ENCODE measurements around the gene NDOR1. TPM values are rescaled to one million over a fixed set of nuclear protein-coding genes. Genes with fewer than 3 reads are reported as not detected.
"Not testable (repeated sequence)": the region's sequence is repeated elsewhere in the genome, so short reads cannot be mapped to it uniquely, and the experiment has no call there.

Gene NDOR1
- total RNA-seq, 4 donors from 2014 or later, result 6.5 to 12.3 (median 8.0) TPM

DNA sequence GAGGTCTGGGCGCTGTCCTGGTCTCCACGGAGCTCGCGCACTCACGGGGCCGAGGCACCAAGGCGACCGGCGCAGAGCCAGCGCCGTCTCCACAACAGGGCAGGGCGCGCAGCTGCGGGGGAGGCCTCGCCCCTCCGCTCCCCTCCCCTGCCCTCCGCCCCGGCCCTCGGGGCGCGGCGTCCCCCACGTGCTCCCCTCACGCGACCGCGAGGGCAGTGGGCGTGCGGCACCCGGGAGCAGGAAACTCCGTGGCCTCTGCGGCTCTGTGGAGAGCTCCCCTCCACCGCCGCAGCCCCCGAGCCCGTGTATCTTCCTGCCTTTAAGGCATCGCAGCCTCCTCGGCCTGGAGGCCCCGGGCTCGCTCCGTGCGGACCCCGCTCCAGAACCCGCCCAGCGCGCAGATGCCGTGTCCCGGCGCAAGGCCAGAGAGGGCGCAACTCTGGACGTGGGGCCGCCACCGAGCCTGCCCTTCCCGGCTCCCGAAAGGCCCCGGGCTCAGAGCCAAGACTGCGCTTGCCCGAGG, 34.9 kb downstream of the NDOR1 start:
- no peaks in the 10 kb centered on the region for H3K27me3 ChIP-seq
- H3K4me1 ChIP-seq, result peaks cover 69 to 81% (median 76%) of the 10 kb centered on the region in 4 donors
- DNase-seq (ENCODE audit: extremely low spot score), result peak; percentile 93
- no peak for TF ChIP-seq EP300 (IDR thresholded peaks at IDR 0.05)
- TF ChIP-seq POLR2AphosphoS5 (IDR thresholded peaks at IDR 0.05), result peak in 1 of 2 donors; percentile 36
- peak; percentile 51 for TF ChIP-seq POLR2A (IDR thresholded peaks at IDR 0.05; ENCODE audit: low read depth)
- no peaks in the 10 kb centered on the region for H3K9me3 ChIP-seq
- H3K27ac ChIP-seq (replicated peaks in 1 of 4), result peak overlapping the region; percentile 95 to 98 (median 98)
- peak overlapping the region; percentile 76 to 99 (median 83) for H3K4me3 ChIP-seq
- intact Hi-C loops (cut with DNase I), result no loop called here
- 1% methylated on average over 16 of the region's 58 CpGs for WGBS
- H3K36me3 ChIP-seq, result peaks cover 13 to 25% (median 19%) of the 10 kb centered on the region in 4 donors

DNA sequence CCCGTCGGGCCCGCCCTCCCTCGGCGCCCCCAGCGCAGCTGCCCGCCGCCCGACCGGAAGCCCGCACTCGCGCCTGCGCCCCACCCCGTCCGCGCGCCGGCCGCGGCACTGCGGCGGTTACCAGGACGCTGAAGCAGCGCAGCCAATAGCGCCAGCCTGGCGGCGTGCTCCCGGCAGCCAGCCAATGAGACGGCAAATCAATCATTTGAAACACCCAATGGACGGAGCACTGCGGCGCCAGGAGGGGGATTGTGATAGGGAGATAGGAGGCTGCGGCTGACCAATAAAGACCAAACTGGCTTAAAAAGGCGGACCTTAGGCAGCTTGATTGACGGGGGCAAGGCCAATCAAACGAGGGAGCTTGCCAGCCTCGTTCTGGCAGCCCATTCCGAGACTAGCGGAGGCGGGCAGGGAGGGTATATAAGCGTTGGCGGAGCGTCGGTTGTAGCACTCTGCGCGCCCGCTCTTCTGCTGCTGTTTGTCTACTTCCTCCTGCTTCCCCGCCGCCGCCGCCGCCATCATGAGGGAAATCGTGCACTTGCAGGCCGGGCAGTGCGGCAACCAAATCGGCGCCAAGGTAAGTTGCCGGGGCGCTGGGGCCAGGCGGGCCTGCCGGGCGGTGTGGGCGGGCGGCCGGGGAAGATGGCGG, 35.5 kb downstream of the NDOR1 start, which contains the start of gene TUBB4B:
Gene TUBB4B (plus strand): TSS at position 447 of the 649 bp plus-strand sequence. CDS start 74 bp downstream, at position 521.
- Histone ChIP-seq H3K27me3 (no peaks in the 10 kb centered on the region), H3K27ac (replicated peaks in 1 of 4) (peak within 1 kb of the TSS; percentile 95 to 98 (median 98)), H3K36me3 (peaks cover 13 to 25% (median 19%) of the 10 kb centered on the region in 4 donors), H3K9me3 (no peaks in the 10 kb centered on the region), H3K4me1 (peaks cover 65 to 75% (median 70%) of the 10 kb centered on the region in 4 donors), H3K4me3 (peak within 1 kb of the TSS; percentile 79 to 99 (median 86))
- 2% methylated on average over 12 of the region's 67 CpGs for WGBS
- TF ChIP-seq, protein P1, sequence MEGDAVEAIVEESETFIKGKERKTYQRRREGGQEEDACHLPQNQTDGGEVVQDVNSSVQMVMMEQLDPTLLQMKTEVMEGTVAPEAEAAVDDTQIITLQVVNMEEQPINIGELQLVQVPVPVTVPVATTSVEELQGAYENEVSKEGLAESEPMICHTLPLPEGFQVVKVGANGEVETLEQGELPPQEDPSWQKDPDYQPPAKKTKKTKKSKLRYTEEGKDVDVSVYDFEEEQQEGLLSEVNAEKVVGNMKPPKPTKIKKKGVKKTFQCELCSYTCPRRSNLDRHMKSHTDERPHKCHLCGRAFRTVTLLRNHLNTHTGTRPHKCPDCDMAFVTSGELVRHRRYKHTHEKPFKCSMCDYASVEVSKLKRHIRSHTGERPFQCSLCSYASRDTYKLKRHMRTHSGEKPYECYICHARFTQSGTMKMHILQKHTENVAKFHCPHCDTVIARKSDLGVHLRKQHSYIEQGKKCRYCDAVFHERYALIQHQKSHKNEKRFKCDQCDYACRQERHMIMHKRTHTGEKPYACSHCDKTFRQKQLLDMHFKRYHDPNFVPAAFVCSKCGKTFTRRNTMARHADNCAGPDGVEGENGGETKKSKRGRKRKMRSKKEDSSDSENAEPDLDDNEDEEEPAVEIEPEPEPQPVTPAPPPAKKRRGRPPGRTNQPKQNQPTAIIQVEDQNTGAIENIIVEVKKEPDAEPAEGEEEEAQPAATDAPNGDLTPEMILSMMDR (IDR thresholded peaks at IDR 0.05), result peak in 1 of 3 experiments; percentile 38
- no peak for TF ChIP-seq EP300 (IDR thresholded peaks at IDR 0.05)
- peak; percentile 100 for TF ChIP-seq POLR2A (IDR thresholded peaks at IDR 0.05; ENCODE audit: low read depth)
- peak; percentile 95 to 100 for TF ChIP-seq POLR2AphosphoS5 (IDR thresholded peaks at IDR 0.05)
- intact Hi-C loops (cut with DNase I), result no loop called here
- DNase-seq (ENCODE audit: extremely low spot score), result peak; percentile 100

DNA sequence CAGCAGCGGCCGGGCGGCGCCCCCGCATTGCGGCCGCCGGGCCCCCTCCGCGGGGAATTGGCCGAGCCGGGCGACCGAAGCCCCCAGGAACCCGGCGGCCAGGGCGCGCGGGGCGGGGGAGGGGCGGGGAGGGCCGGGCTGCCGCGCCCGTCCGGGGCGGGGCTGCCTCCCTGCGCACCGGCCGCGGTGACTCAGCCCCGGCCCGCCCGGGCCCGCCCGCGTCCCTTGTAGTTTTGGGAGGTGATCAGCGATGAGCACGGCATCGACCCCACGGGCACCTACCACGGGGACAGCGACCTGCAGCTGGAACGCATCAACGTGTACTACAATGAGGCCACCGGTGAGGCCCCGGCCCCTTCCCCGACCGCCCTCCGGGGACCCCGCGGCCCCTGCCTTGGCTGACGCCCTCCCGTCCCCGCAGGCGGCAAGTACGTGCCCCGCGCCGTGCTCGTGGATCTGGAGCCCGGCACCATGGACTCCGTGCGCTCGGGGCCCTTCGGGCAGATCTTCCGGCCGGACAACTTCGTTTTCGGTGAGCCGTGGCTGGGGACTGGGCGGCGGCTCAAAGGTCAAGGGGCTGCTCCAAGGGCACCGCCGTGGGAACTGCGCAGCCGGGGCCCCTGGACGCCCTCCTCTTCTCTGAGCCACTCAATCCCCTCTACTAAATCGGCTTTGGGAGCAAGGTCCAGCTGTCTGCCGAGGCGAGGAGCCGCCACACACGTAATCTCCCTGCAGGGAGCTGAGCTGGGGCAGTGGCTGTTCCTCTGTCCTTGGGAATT, 36.2 kb downstream of the NDOR1 start:
- peaks cover 13 to 25% (median 19%) of the 10 kb centered on the region in 4 donors for H3K36me3 ChIP-seq

DNA sequence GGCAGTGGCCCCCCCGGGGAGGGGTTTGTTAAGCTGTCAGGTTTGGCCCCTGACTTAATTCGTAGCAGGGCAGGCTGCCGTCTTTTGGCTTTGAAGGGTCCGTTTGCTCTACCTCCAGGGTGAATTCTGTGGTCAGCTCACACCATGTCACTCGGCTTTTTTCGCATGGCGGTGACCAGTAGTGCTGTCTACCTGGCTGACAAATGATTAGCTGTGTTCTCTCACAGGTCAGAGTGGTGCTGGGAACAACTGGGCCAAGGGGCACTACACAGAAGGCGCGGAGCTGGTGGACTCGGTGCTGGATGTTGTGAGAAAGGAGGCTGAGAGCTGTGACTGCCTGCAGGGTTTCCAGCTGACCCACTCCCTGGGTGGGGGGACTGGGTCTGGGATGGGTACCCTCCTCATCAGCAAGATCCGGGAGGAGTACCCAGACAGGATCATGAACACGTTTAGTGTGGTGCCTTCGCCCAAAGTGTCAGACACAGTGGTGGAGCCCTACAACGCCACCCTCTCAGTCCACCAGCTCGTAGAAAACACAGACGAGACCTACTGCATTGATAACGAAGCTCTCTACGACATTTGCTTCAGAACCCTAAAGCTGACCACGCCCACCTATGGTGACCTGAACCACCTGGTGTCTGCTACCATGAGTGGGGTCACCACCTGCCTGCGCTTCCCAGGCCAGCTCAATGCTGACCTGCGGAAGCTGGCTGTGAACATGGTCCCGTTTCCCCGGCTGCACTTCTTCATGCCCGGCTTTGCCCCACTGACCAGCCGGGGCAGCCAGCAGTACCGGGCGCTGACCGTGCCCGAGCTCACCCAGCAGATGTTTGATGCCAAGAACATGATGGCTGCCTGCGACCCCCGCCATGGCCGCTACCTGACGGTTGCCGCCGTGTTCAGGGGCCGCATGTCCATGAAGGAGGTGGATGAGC, 37.0 kb downstream of the NDOR1 start:
- Histone ChIP-seq H3K4me3 (peak overlapping the region; percentile 79 to 99 (median 86)), H3K27me3 (no peaks in the 10 kb centered on the region), H3K36me3 (peaks cover 13 to 25% (median 19%) of the 10 kb centered on the region in 4 donors), H3K9me3 (no peaks in the 10 kb centered on the region), H3K27ac (replicated peaks in 1 of 4) (peak overlapping the region; percentile 95 to 98 (median 96)), H3K4me1 (peaks cover 50 to 59% (median 56%) of the 10 kb centered on the region in 4 donors)
- TF ChIP-seq POLR2A (IDR thresholded peaks at IDR 0.05; ENCODE audit: low read depth) (no peak), EP300 (IDR thresholded peaks at IDR 0.05) (no peak), POLR2AphosphoS5 (IDR thresholded peaks at IDR 0.05) (no peak)
- TF ChIP-seq, protein P1 (IDR thresholded peaks at IDR 0.05), result no peak
- DNase-seq (ENCODE audit: extremely low spot score), result no peak
- intact Hi-C loops (cut with DNase I), result no loop called here
- WGBS, result 67% methylated on average over 26 of the region's 36 CpGs

More for the DNA sequence above, 36.2 kb downstream of the NDOR1 start:
- intact Hi-C loops (cut with DNase I), result no loop called here
- Histone ChIP-seq H3K27me3 (no peaks in the 10 kb centered on the region), H3K27ac (replicated peaks in 1 of 4) (peak overlapping the region; percentile 95 to 98 (median 96)), H3K4me3 (peak overlapping the region; percentile 79 to 99 (median 86)), H3K9me3 (no peaks in the 10 kb centered on the region), H3K4me1 (peaks cover 58 to 68% (median 63%) of the 10 kb centered on the region in 4 donors)
- no peak for TF ChIP-seq POLR2A (IDR thresholded peaks at IDR 0.05; ENCODE audit: low read depth)
- TF ChIP-seq POLR2AphosphoS5 (IDR thresholded peaks at IDR 0.05), result no peak
- no peak for TF ChIP-seq EP300 (IDR thresholded peaks at IDR 0.05)
- TF ChIP-seq, protein P1 (IDR thresholded peaks at IDR 0.05), result no peak
- DNase-seq (ENCODE audit: extremely low spot score), result no peak
- WGBS, result no CpG with 5 or more reads among the region's 83 CpGs

DNA sequence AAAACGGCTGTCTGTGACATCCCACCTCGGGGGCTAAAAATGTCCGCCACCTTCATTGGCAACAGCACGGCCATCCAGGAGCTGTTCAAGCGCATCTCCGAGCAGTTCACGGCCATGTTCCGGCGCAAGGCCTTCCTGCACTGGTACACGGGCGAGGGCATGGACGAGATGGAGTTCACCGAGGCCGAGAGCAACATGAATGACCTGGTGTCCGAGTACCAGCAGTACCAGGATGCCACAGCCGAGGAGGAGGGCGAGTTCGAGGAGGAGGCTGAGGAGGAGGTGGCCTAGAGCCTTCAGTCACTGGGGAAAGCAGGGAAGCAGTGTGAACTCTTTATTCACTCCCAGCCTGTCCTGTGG, 37.7 kb downstream of the NDOR1 start:
- H3K9me3 ChIP-seq; H3K27me3 ChIP-seq; H3K27ac ChIP-seq (replicated peaks in 1 of 4); DNase-seq (ENCODE audit: extremely low spot score); intact Hi-C loops (cut with DNase I); H3K4me3 ChIP-seq: not testable (repeated sequence)
- H3K4me1 ChIP-seq, result peaks cover 43 to 52% (median 51%) of the 10 kb centered on the region in 4 donors
- peaks cover 13 to 25% (median 19%) of the 10 kb centered on the region in 4 donors for H3K36me3 ChIP-seq
- 86% methylated on average over 18 of the region's 18 CpGs for WGBS

Measured in esophagus muscularis mucosa (tissue), 4 donors.